Mammary epithelial cell (primary cell): Measurements from ENCODE around the gene PTGR3.

ENCODE experiments used
- EZH2 ChIP-seq: IDR thresholded peaks from 2 replicates; pipeline ENCODE4 v1.6.1; 2012; ENCODE audit warnings: low read length, inconsistent platforms, borderline replicate concordance
- TF ChIP-seq, protein P1 (sequence below), 2 donors: IDR thresholded peaks in 1 of 2; conservative IDR thresholded peaks in 1 of 2; 2 replicates each; pipeline ENCODE4 v1.5.1; 2011 to 2012; ENCODE audit warnings: inconsistent platforms in 2 of 2, low read length in 2 of 2, mild to moderate bottlenecking in 2 of 2, control low read depth in 1 of 2, low read depth in 1 of 2; ENCODE audit not compliant: insufficient read depth in 1 of 2; ENCODE audit errors: extremely low read depth in 1 of 2

- TF ChIP-seq, protein P1, sequence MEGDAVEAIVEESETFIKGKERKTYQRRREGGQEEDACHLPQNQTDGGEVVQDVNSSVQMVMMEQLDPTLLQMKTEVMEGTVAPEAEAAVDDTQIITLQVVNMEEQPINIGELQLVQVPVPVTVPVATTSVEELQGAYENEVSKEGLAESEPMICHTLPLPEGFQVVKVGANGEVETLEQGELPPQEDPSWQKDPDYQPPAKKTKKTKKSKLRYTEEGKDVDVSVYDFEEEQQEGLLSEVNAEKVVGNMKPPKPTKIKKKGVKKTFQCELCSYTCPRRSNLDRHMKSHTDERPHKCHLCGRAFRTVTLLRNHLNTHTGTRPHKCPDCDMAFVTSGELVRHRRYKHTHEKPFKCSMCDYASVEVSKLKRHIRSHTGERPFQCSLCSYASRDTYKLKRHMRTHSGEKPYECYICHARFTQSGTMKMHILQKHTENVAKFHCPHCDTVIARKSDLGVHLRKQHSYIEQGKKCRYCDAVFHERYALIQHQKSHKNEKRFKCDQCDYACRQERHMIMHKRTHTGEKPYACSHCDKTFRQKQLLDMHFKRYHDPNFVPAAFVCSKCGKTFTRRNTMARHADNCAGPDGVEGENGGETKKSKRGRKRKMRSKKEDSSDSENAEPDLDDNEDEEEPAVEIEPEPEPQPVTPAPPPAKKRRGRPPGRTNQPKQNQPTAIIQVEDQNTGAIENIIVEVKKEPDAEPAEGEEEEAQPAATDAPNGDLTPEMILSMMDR (conservative IDR thresholded peaks at IDR 0.05 in 1 of 2, IDR thresholded peaks at IDR 0.05 in 1 of 2; ENCODE audit: extremely low read depth in 1 of 2, insufficient read depth in 1 of 2, low read depth in 1 of 2, low read length in 2 of 2): no peak
- no peak for TF ChIP-seq EZH2
Observed at GRCh38 chr18:75176849-75177248, 32.1 kb downstream of the PTGR3 start.
